GM18951 (cell line): ENCODE data around the gene SLC8A1.

ENCODE experiments used
- POLR2A ChIP-seq: IDR thresholded peaks from 4 replicates; pipeline ENCODE4 v1.6.1; 2011; ENCODE audit warnings: mild to moderate bottlenecking; ENCODE audit not compliant: insufficient read length, insufficient read depth; ENCODE audit errors: extremely low read depth
- in situ Hi-C: fragments of 300-500 bp; cut with MboI; formaldehyde crosslinking; loops from one replicate; pipeline ENCODE4 v1.12.0; 2022; ENCODE audit warnings: low sequenced_read_pairs, mixed read lengths, inconsistent platforms; ENCODE audit not compliant: unreplicated experiment

Gene SLC8A1

GRCh38 chr2:40452786-40453185 lies 896 bp upstream of the SLC8A1 start:
- in situ Hi-C loops = no loop called here
- TF ChIP-seq POLR2A = no peak

GRCh38 chr2:40450796-40451430 lies 977 bp downstream of the SLC8A1 start:
- TF ChIP-seq POLR2A = no peak
- in situ Hi-C loops = no loop called here

- in situ Hi-C loops = no loop called here
- TF ChIP-seq POLR2A = no peak
Measured at GRCh38 chr2:40450066-40450795, 1.7 kb downstream of the SLC8A1 start.

- in situ Hi-C loops = no loop called here
- TF ChIP-seq POLR2A = no peak
Measured at GRCh38 chr2:40448476-40449079, 3.3 kb downstream of the SLC8A1 start.

- in situ Hi-C loops = no loop called here
- TF ChIP-seq POLR2A = no peak
Measured at GRCh38 chr2:40445467-40445866, 6.4 kb downstream of the SLC8A1 start.

- in situ Hi-C loops = no loop called here
- TF ChIP-seq POLR2A = no peak
Measured at GRCh38 chr2:40440835-40441234, 11.1 kb downstream of the SLC8A1 start.

- in situ Hi-C loops = no loop called here
- TF ChIP-seq POLR2A = no peak
Measured at GRCh38 chr2:40439473-40439872, 12.4 kb downstream of the SLC8A1 start.

- in situ Hi-C loops = no loop called here
Measured at GRCh38 chr2:40436093-40436475, 15.8 kb downstream of the SLC8A1 start.

GRCh38 chr2:40435426-40436092 lies 16.3 kb downstream of the SLC8A1 start:
- no peak for TF ChIP-seq POLR2A
- in situ Hi-C loops = no loop called here

More at GRCh38 chr2:40436093-40436475, 15.8 kb downstream of the SLC8A1 start:
- no peak for TF ChIP-seq POLR2A

- TF ChIP-seq POLR2A = no peak
- in situ Hi-C loops = no loop called here
Measured at GRCh38 chr2:40434731-40435271, 17.1 kb downstream of the SLC8A1 start.

- in situ Hi-C loops = no loop called here
- TF ChIP-seq POLR2A = no peak
Measured at GRCh38 chr2:40433736-40434135, 18.2 kb downstream of the SLC8A1 start.

- in situ Hi-C loops = no loop called here
- TF ChIP-seq POLR2A = no peak
Measured at GRCh38 chr2:40432921-40433483, 18.9 kb downstream of the SLC8A1 start.

GRCh38 chr2:40431600-40431955 lies 20.3 kb downstream of the SLC8A1 start:
- in situ Hi-C loops = no loop called here
- no peak for TF ChIP-seq POLR2A
